DOHH2 (cell line): Measurements from ENCODE around the gene ACOT11.

Experiments
- EZH2phosphoT487 ChIP-seq: fragments of 200-600 bp; sonication (generic); IDR thresholded peaks from 2 replicates; pipeline ENCODE4 v1.6.1; 2017; ENCODE audit warnings: borderline replicate concordance, mild to moderate bottlenecking, antibody characterized with exemption, low read length, moderate library complexity, mixed read lengths
- TF ChIP-seq, protein P1 (sequence below): fragments of 200-600 bp; sonication (generic); IDR thresholded peaks from one replicate; pipeline ENCODE4 v1.5.1; 2014; ENCODE audit warnings: antibody characterized with exemption, mild to moderate bottlenecking, low read depth, low read length; ENCODE audit not compliant: poor library complexity, severe bottlenecking

- TF ChIP-seq, protein P1, sequence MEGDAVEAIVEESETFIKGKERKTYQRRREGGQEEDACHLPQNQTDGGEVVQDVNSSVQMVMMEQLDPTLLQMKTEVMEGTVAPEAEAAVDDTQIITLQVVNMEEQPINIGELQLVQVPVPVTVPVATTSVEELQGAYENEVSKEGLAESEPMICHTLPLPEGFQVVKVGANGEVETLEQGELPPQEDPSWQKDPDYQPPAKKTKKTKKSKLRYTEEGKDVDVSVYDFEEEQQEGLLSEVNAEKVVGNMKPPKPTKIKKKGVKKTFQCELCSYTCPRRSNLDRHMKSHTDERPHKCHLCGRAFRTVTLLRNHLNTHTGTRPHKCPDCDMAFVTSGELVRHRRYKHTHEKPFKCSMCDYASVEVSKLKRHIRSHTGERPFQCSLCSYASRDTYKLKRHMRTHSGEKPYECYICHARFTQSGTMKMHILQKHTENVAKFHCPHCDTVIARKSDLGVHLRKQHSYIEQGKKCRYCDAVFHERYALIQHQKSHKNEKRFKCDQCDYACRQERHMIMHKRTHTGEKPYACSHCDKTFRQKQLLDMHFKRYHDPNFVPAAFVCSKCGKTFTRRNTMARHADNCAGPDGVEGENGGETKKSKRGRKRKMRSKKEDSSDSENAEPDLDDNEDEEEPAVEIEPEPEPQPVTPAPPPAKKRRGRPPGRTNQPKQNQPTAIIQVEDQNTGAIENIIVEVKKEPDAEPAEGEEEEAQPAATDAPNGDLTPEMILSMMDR = no peak
- no peak for TF ChIP-seq EZH2phosphoT487
Observed at GRCh38 chr1:54548389-54549044, 489 bp downstream of the ACOT11 start.
